Measurements from ENCODE around the gene TGFB1I1.
"Not testable (repeated sequence)": the region's sequence is repeated elsewhere in the genome, so short reads cannot be mapped to it uniquely, and the experiment has no call there.

TGFB1I1 gene

GRCh38 chr16:31517800-31518402 lies 45.9 kb downstream of the TGFB1I1 start:
- DNase-seq (ENCODE audit: low read depth): no peak

DNA sequence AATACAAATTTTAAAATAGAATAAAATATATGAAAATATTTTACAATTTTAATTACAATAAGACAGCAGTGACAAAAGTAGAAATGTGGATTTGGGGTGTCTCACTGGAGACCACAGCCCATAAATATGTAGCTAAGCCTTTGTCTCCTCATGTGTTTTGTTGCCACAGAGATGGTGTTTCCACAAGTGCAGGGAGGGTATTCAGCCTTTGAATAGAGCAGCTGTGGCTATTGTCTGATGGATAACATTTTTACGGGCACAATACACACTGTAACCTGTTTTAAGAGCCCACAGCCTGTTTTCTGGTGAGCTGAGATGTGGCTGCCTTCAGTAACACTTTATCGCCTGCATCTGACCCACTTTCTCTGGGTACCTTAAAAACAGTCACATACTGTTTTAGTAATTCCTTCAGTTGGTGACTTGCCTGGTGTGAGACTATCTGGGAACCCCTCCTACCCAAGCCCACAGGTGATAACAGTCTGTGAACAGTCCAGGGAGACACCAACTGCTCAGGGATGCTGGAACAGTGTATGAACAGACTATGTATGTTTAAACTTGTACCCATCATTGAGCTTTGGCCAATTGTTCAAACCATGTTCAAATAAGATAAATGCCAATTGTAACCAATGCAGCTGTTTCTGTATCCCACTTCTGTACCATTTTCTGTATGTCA lies 47.9 kb downstream of the TGFB1I1 start:
- DNase-seq (ENCODE audit: low read depth): no peak

GRCh38 chr16:31521368-31521767 lies 49.4 kb downstream of the TGFB1I1 start:
- DNase-seq (ENCODE audit: low read depth): no peak

DNA sequence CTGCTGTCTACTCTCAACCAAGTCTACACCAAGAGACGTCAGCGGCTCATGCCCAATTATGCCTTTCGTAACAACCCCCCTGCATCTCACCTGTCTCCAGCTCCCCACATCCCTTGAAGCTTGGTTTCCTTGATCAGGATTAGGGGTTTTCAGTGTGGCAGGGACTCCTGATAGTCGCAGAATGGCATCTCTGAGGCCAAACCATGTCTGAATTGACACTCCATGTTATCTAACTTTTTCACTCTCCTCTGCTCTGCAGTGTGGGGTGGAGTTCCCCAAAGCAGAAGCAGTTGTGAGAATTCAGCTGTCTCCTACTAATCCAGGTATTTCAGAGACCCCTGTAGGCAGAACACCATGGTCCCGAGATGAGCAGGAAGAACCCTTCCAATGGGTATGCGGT lies 50.1 kb downstream of the TGFB1I1 start:
- DNase-seq (ENCODE audit: low read depth): no peak

DNA sequence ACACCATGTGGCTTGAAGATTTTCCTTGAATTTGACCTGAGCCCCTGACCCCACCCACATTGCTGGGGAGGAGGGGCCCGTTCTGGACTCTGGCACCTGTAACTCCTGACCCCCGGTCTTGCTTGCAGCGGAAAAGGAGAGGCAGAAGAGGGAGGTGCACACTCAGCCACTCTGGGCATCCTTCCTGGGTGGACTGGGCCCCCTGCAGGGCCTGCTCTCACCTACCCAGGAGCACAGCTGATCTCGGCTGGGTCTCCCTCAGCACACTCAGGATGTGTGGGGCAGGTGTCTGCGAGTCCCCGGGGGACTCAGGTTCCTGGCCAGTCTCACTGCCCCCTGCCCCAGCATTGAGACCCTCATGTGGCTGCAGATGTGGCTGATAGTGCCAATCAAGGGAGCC lies 51.8 kb downstream of the TGFB1I1 start:
- DNase-seq (ENCODE audit: low read depth): not testable (repeated sequence)

DNA sequence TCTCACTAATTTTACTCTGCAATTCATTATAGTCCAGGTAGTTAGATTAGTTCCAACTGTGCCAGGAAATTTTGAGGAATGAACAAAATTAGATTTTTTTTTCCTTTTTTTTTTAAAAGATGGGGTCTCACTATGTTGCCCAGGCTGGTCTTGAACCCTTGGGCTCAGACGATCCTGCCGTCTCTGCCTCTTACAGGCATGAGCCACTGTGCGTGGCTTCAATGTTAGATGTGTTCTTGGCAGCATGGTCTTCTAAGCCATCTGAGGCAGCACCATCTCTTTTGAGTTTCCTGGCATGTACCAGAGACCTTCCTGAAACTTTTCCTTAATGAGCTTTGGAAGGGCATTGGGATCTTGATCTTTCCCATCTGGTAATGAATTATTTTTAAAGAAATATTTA lies 53.2 kb downstream of the TGFB1I1 start:
- DNase-seq (ENCODE audit: low read depth): no peak

All from activated T-cell treated with anti-CD3 and anti-CD28 coated beads for 1 hour (primary cell).